ENCODE data around the gene HERPUD2.
"Not testable (repeated sequence)": the region's sequence is repeated elsewhere in the genome, so short reads cannot be mapped to it uniquely, and the experiment has no call there.

The HERPUD2 gene

GRCh38 chr7:35690614-35691013, 4.3 kb downstream of the HERPUD2 start:
- in situ Hi-C loops (cut with HindIII; ENCODE audit: low sequenced_read_pairs): not testable (repeated sequence)

GRCh38 chr7:35685781-35686180, 9.2 kb downstream of the HERPUD2 start:
- in situ Hi-C loops (cut with HindIII; ENCODE audit: low sequenced_read_pairs): no loop called here

- in situ Hi-C loops (cut with HindIII; ENCODE audit: low sequenced_read_pairs): no loop called here
These were observed 13.5 kb downstream of the HERPUD2 start for GRCh38 chr7:35681231-35682029.

- in situ Hi-C loops (cut with HindIII; ENCODE audit: low sequenced_read_pairs): no loop called here
These were observed 14.4 kb downstream of the HERPUD2 start for GRCh38 chr7:35680403-35681013.

GRCh38 chr7:35677582-35678356, 17.2 kb downstream of the HERPUD2 start:
- in situ Hi-C loops (cut with HindIII; ENCODE audit: low sequenced_read_pairs): no loop called here

- in situ Hi-C loops (cut with HindIII; ENCODE audit: low sequenced_read_pairs): no loop called here
These were observed 18.7 kb downstream of the HERPUD2 start for GRCh38 chr7:35676211-35676610.

GRCh38 chr7:35670856-35671569, 23.9 kb downstream of the HERPUD2 start:
- in situ Hi-C loops (cut with HindIII; ENCODE audit: low sequenced_read_pairs): no loop called here

GRCh38 chr7:35660411-35660810, 34.5 kb downstream of the HERPUD2 start:
- in situ Hi-C loops (cut with HindIII; ENCODE audit: low sequenced_read_pairs): not testable (repeated sequence)

- in situ Hi-C loops (cut with HindIII; ENCODE audit: low sequenced_read_pairs): no loop called here
These were observed 36.2 kb downstream of the HERPUD2 start for GRCh38 chr7:35658606-35659201.

GRCh38 chr7:35657125-35657524, 37.8 kb downstream of the HERPUD2 start:
- in situ Hi-C loops (cut with HindIII; ENCODE audit: low sequenced_read_pairs): no loop called here

GRCh38 chr7:35654558-35654957, 40.4 kb downstream of the HERPUD2 start:
- in situ Hi-C loops (cut with HindIII; ENCODE audit: low sequenced_read_pairs): not testable (repeated sequence)

GRCh38 chr7:35652124-35652523, 42.8 kb downstream of the HERPUD2 start:
- in situ Hi-C loops (cut with HindIII; ENCODE audit: low sequenced_read_pairs): no loop called here

GRCh38 chr7:35650751-35651150, 44.2 kb downstream of the HERPUD2 start:
- in situ Hi-C loops (cut with HindIII; ENCODE audit: low sequenced_read_pairs): no loop called here

GRCh38 chr7:35649711-35650110, 45.2 kb downstream of the HERPUD2 start:
- in situ Hi-C loops (cut with HindIII; ENCODE audit: low sequenced_read_pairs): no loop called here

GRCh38 chr7:35648367-35648766, 46.6 kb downstream of the HERPUD2 start:
- in situ Hi-C loops (cut with HindIII; ENCODE audit: low sequenced_read_pairs): no loop called here

- in situ Hi-C loops (cut with HindIII; ENCODE audit: low sequenced_read_pairs): no loop called here
These were observed 47.8 kb downstream of the HERPUD2 start for GRCh38 chr7:35647171-35647574.

GRCh38 chr7:35646289-35647023, 48.5 kb downstream of the HERPUD2 start:
- in situ Hi-C loops (cut with HindIII; ENCODE audit: low sequenced_read_pairs): no loop called here

GRCh38 chr7:35645691-35646090, 49.2 kb downstream of the HERPUD2 start:
- in situ Hi-C loops (cut with HindIII; ENCODE audit: low sequenced_read_pairs): no loop called here

- in situ Hi-C loops (cut with HindIII; ENCODE audit: low sequenced_read_pairs): no loop called here
These were observed 64.6 kb downstream of the HERPUD2 start for GRCh38 chr7:35630024-35630972.

Measured in DLD1 (cell line).